22Rv1 (cell line): ENCODE results near the gene GSK3B.

Source experiments
- CTCF ChIP-seq: fragments of 450-650 bp; IDR thresholded peaks from 2 replicates; pipeline ENCODE4 v1.5.1; 2017; ENCODE audit warnings: mild to moderate bottlenecking
- ZFX ChIP-seq: fragments of 450-650 bp; IDR thresholded peaks from 2 replicates; pipeline ENCODE4 v1.6.1; 2017; ENCODE audit warnings: antibody characterized with exemption, borderline replicate concordance

- TF ChIP-seq CTCF (peak; percentile 50), ZFX (no peak)
These were observed 263.2 kb downstream of the GSK3B start for GRCh38 chr3:119831022-119831421.
